Thyroid gland (tissue), 4 donors: ENCODE measurements around the gene TMIE.

Experiments
- CTCF ChIP-seq, 6 experiments: fragments of 200-600 bp in 3 of 6; fragments of 450-650 bp in 3 of 6; sonication (generic) in 3 of 6; IDR thresholded peaks; one replicate each; pipeline ENCODE4 v1.5.1; 2016 to 2019; ENCODE audit warnings: antibody characterized with exemption in 6 of 6, mild to moderate bottlenecking in 2 of 6, inconsistent platforms in 1 of 6, moderate library complexity in 1 of 6
- POLR2A ChIP-seq, 2 donors: fragments of 450-650 bp; IDR thresholded peaks; one replicate each; pipeline ENCODE4 v1.6.1; 2017; ENCODE audit warnings: antibody characterized with exemption in 2 of 2, mild to moderate bottlenecking in 2 of 2, moderate library complexity in 1 of 2

GRCh38 chr3:46711760-46712159 lies 10.6 kb downstream of the TMIE start:
- TF ChIP-seq CTCF (IDR thresholded peaks at IDR 0.05) (no peak), POLR2A (IDR thresholded peaks at IDR 0.05) (no peak)
